ENCODE data around the gene MID1.
A peak's percentile ranks its signal among the peaks of the same experiment; 100 is the strongest.

MID1 gene

GRCh38 chrX:10576777-10577447, 43.5 kb downstream of the MID1 start:
- no peak for DNase-seq (ENCODE audit: low spot score)

- DNase-seq (ENCODE audit: low spot score), result no peak
Measured at GRCh38 chrX:10576186-10576585, 44.2 kb downstream of the MID1 start.

GRCh38 chrX:10574663-10575062, 45.7 kb downstream of the MID1 start:
- DNase-seq (ENCODE audit: low spot score), result no peak

DNA sequence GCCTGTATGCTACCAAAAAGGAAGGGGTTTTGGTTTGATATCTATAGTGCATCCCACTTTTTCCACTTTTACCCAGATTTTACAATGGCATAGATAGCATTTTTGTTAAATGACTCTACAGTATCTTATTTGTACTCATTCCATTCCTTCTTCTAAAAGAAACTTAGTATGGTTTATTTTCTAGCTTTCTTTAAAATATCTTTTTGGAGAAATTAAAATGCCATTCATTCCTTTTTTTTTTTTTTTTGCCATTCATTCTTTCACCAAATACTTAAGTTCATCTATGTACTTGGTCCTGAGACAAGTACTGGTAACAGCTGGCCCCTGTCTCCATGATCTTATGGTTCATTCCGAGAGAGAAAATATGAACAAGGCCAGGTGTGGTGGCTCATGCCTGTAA, 49.1 kb downstream of the MID1 start:
- no peak for DNase-seq (ENCODE audit: low spot score)

DNA sequence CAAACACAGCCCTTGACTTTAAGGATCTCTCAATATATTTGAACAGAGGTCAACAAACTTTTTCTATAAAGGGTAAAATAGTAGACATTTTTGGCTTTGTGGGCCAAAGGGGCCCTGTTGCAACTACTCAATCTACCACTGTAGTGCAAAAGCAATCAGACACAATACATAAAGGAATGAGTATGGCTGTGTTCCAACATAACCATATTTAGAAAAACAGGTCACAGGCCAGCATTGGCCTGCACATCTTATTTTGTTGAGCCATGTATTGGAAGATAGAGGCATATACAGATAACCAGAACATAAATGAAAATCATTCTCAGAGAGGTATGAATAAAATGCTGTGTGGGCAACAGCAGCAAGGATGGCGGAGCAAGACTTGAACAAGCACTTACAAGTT, 49.8 kb downstream of the MID1 start:
- no peak for DNase-seq (ENCODE audit: low spot score)

DNA sequence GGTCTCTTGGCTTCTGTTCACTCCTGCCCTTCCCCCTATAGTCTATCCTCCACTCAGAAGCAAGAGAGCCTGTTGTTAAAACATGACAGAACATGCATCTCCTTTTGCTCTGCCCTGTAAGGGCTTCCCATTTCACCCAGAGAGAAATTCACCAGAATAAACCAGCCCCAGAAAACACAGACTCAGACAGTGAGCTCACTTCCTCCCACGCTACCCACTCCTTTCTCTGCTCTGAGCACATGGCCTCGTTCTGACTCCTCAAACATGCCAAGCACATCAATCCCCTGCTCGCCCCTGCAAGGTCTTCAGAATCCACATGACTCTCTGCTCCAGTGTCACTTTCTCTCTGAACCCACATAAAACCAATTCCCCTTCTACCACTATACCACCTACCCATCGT, 50.4 kb downstream of the MID1 start:
- DNase-seq (ENCODE audit: low spot score), result no peak

DNA sequence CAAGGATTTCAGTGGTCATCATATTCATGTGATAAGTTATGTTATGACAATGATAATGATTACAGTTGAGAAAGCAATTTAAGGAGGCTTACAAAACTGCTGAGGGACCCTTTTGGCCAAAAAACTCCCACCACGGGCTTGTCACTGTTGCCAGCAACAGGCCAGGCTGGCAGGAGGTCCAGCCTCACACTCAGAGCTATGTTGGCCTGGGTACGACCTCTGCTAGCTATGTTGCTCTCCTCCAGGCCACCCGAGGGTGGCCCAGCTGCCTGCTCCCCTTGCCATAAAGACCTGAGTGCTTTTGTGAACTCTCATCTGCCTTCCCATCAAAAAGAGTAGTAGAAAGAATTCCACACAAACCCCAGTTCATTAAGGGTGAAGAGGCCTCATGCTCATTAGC, 52.0 kb downstream of the MID1 start:
- DNase-seq (ENCODE audit: low spot score), result no peak

- DNase-seq (ENCODE audit: low spot score), result no peak
Measured at GRCh38 chrX:10567136-10567535, 53.2 kb downstream of the MID1 start.

DNA sequence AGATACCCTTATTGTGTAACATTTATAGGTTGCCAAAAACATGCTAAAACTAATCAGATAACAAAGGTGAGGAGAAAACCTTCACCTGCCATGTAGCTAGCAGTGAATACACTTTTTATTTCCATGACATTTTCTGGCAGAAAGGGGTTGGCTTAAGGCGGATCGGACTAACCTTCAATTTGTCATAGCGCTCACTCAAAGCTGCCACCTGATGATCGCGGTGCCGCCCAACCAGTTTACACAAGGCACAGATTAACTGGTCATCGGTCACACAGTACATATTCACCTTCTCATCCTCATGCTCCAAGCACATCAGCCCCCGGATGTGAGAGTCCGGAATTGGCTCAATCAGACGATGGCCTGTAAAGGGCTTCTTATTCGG, 53.7 kb downstream of the MID1 start:
- no peak for DNase-seq (ENCODE audit: low spot score)

DNA sequence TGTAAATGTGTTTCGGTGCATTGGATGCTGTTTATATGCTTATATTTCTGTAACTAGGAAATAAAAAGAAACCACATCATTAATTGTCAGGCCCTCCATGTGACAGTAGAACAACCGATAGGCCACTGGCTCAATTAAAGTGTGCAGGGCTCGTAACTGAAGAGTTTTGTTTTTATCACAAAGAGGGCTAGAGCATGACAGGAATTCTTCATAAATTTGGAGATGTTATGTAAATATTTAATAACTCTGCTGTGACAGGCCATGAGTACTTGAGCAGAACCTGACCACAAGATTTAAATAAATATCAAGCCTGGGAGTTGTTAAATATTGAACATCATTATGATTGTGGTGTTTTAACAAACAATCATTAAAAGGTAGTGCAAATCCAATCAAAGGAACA, 55.9 kb downstream of the MID1 start:
- no peak for DNase-seq (ENCODE audit: low spot score)

DNA sequence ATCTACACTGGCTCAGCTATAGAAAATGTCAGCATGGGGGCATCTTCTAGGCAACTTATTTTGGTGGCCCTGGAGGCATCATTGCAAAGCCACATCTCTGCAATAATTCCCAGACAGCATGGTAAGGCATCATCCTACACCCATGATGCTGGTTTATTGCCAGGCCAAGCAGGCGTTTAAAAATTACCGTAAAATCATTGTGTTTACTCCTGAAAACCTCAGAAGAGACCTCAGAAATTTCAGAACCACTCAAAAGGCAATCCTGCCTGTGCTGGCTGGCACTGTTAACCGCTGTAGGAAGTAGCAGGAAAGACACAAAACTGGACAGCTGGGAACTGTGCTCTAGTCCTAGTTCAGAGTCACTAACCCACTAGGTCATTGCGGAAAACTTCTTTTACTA, 63.2 kb downstream of the MID1 start:
- DNase-seq (ENCODE audit: low spot score), result no peak

DNA sequence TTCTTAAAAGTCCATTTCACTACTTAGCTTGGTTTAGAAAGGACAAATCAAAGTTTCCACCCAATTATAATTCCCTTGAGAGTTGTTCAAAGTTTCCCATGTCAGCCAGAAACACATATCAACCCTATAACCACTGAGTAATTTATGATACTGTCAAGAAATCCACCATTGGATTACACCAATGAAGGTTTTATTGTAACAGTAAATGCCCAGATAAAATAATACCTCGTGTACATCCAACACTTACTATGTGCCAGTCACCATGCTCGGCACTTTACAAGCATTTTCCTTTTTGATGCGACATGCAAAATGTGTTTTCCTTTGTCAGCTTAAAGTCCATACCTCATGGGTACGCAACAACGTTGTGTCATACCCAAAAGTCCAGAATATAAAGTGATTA, 64.0 kb downstream of the MID1 start:
- no peak for DNase-seq (ENCODE audit: low spot score)

DNA sequence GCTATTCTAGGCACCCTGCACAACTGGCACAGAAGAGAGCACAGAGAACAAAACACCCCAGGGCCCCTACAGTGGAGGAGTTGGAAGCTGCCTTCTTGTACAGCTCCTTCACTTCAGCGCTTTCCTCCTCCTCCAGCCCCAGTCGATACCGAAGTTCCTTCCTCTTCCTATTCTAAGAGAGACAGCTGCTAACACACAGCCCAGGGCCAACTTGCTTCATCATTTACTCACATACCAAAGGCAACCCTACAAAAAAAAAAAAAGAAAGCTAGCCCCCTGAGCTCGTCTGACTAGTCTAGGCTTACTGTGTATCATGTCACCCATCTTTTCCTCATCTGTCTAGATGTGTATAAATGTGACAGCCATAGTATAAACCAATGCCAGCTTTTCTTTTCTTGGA, 64.5 kb downstream of the MID1 start:
- no peak for DNase-seq (ENCODE audit: low spot score)

DNA sequence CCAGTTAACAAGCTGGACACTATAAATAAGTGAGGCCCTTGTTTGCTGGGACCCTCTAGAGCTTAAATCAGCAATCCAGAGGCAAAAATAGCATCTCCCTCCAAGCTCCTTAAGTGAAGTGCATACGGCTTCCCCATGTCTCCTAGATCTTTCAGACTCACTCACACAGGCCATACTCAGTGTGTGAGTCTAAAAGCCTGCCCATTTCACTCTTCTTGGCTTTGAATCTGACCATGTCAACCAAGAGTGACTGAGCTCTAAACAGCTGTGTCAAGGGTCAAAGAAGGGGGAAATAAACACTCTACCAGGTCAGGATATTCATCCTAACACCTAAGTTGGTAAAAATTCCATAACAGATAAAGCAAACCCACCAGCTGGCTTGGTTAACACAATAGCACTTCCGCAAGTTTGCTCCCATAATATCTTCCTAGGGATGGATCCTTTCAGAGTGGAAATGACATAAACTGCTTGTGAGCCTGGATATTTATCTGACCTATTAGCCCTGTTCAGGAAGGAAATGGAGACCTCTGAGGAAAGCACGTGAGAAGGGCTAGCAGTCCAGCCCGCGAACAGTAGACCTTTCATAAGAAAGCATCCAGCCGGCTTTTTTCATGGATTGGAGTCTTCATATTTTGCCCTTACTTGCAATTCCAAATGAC, 65.6 kb downstream of the MID1 start:
- DNase-seq (ENCODE audit: low spot score), result no peak

GRCh38 chrX:10549280-10549679, 71.1 kb downstream of the MID1 start:
- no peak for DNase-seq (ENCODE audit: low spot score)

DNA sequence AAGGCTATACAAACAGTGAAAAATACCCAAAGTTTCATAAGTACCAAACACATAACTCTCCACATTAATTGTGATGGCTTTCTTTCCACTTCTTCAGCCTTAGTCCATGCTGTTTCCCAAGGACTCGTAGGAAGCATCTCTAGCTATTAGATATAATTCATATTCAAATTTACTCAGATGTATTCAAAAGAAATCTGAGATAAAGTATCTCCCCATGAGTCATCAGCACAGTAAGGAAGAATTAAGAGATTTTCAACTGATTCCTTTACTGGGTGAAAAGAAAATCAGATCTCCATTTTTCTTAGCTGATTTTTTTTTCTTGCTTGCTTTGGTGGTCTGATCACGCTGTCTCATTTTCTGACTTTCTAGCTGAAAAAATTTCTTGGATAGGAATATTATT, 71.7 kb downstream of the MID1 start:
- no peak for DNase-seq (ENCODE audit: low spot score)

DNA sequence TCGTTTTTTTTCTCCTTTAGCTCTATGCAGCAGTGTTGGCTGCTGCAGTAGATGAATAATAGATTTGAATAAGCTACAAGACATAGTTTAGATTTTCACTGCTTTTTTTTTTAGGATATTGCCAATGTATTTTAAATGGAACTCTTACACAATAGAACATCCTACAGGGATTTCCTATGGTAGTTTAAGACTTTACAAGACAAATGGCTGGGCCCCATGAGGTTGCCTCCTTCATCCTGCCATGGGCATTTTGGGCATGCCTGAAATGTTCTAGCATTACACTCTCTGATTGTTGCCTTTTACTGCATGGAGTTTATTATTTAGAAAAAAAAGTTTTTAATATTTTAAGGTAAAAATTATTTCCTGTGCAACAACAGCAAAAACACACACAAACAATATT, 74.5 kb downstream of the MID1 start:
- no peak for DNase-seq (ENCODE audit: low spot score)

DNA sequence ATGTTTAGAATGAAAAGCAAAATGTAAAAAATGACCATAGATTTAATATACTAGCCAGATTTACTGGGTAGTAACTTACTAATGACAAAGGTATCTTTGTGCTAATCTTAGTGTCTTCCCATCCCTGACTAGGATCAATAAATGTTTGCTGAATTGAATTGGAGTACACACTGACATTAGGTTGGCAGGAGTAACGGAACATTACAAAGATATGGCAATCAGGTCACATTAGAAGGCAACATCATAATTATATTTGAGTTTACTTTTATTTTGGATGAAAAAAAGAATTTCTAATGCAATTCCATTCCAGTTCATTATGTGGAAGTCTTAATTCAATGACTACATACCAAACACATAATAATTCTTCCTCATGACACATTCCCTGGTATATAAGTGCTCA, 77.8 kb downstream of the MID1 start:
- DNase-seq (ENCODE audit: low spot score), result no peak

GRCh38 chrX:10538831-10539230, 81.6 kb downstream of the MID1 start:
- DNase-seq (ENCODE audit: low spot score), result no peak

DNA sequence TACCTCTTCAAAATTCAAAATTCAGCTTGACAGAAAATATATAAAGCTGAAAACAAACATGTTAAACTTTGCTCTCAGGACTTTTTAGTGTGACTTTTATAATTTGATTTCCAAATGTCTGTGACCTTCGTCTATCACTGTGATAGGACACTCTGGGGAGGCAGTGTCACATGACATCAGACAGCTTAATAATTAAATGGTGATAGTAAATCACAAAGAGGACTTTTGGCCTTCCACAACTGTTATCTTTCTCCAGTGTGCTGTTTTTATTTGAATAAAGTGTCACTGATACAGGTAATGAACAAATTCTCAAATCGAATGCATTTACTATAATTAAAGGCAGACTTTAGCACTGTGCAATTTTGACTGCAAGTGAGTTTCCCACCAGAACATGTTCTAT, 83.1 kb downstream of the MID1 start:
- peak; percentile 3 for DNase-seq (ENCODE audit: low spot score)

GRCh38 chrX:10536744-10537143, 83.6 kb downstream of the MID1 start:
- DNase-seq (ENCODE audit: low spot score), result no peak

DNA sequence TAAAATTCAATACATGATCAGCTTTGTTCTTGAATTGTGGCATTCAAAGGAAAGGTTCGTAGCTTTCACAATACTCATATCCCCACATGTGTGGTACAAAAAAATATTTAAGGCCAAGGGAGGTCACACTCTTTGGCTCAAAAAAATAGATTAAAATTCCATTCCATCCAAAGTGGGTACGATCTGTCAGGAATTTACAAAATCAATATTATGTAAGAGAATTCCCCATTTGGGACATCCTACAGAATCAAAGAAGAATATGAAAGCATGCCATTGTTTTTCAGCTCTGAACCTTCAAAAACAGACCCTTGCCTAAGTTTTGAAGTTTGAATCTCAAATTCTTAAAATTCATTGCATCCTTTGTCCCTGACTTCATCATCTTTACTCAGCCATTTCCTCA, 85.8 kb downstream of the MID1 start:
- DNase-seq (ENCODE audit: low spot score), result no peak

- DNase-seq (ENCODE audit: low spot score), result no peak
Measured at GRCh38 chrX:10533696-10534365, 86.6 kb downstream of the MID1 start.

GRCh38 chrX:10531927-10532326, 88.5 kb downstream of the MID1 start:
- no peak for DNase-seq (ENCODE audit: low spot score)

Measured in HuH-7 (cell line).